K562 (cell line): Measurements from ENCODE around the gene TDG. TPM values are rescaled to one million over a fixed set of nuclear protein-coding genes. Genes with fewer than 3 reads are reported as not detected.

Experiments used
- ARHGAP35 ChIP-seq: fragments of 450-650 bp; IDR thresholded peaks from 2 replicates; pipeline ENCODE4 v1.6.1; 2018; ENCODE audit not compliant: partially characterized antibody
- ARID4B ChIP-seq: sonication (generic); formaldehyde crosslinking; IDR thresholded peaks from 2 replicates; pipeline ENCODE4 v1.8.0; 2022; ENCODE audit warnings: mild to moderate bottlenecking, missing genetic modification reagents
- FOXA3 ChIP-seq, 2 experiments: fragments of 450-650 bp in 1 of 2; sonication (generic) in 1 of 2; formaldehyde crosslinking; IDR thresholded peaks in 1 of 2; conservative IDR thresholded peaks in 1 of 2; 2 replicates each; pipeline versions ENCODE4 v1.4.0 to v1.8.0; 2020 to 2022; ENCODE audit warnings: mild to moderate bottlenecking in 2 of 2, missing genetic modification reagents in 1 of 2
- FOXP1 ChIP-seq: sonication (generic); formaldehyde crosslinking; IDR thresholded peaks from 2 replicates; pipeline ENCODE4 v1.8.0; 2022; ENCODE audit warnings: mild to moderate bottlenecking, missing genetic modification reagents
- MAX ChIP-seq: sonication (generic); formaldehyde crosslinking; IDR thresholded peaks from 2 replicates; pipeline ENCODE4 v1.9.0; 2022; ENCODE audit warnings: mild to moderate bottlenecking, missing genetic modification reagents
- SAP30 ChIP-seq: fragments of 200-600 bp; sonication (generic); IDR thresholded peaks from 2 replicates; pipeline ENCODE4 v1.6.1; 2012; ENCODE audit warnings: borderline replicate concordance, low read depth, mild to moderate bottlenecking, moderate library complexity, low read length, control low read depth, inconsistent platforms; ENCODE audit not compliant: insufficient read depth, poor library complexity, severe bottlenecking
- ZNF740 ChIP-seq, 3 experiments: fragments of 200-800 bp in 1 of 3; sonication (Bioruptor generic) in 1 of 3; sonication (generic) in 1 of 3; formaldehyde crosslinking in 1 of 3; IDR thresholded peaks; 2 replicates each; pipeline versions ENCODE4 v1.6.1 to v1.8.0; 2016 to 2022; ENCODE audit warnings: mild to moderate bottlenecking in 2 of 3, missing compliant biosample characterization in 2 of 3, missing genetic modification characterization in 2 of 3, missing genetic modification reagents in 1 of 3
- polyA plus RNA-seq, 8 experiments: library from polyadenylated mRNA; depleted of rRNA in 4 of 8; stranded (reverse) in 5 of 8; unstranded in 3 of 8; fragments of >200 nt; fragmentation: Nextera tagmentation in 2 of 8; fragmentation: Illumina TruSeq in 1 of 8; extraction: Ambion mirVana in 2 of 8; extraction: Trizol in 1 of 8; gene quantifications; 2 replicates each; pipeline versions ENCODE4 v1.2.1 to v1.2.3, GENCODE V29; 2011 to 2014; ENCODE audit warnings: inconsistent platforms in 1 of 8, missing spikeins in 1 of 8
- total RNA-seq, 7 experiments: library from RNA; depleted of rRNA in 6 of 7; stranded (reverse); fragments of >200 nt in 6 of 7; fragmentation: Illumina TruSeq in 2 of 7; extraction: Trizol in 2 of 7; gene quantifications; 2 replicates each; pipeline versions ENCODE4 v1.2.1 to v1.2.3, GENCODE V29; 2011 to 2021; ENCODE audit warnings: low replicate concordance in 1 of 7

Gene TDG
- total and polyA plus RNA-seq, 9 of the 15 experiments (the other 6 are each of a cell fraction or from before 2014, with no cell fraction given): 37.6 to 77.2 (median 64.0) TPM

- TF ChIP-seq MAX (CRISPR knock-in tag): peak; percentile 55
- TF ChIP-seq SAP30: peak; percentile 48
- peak; percentile 76 for TF ChIP-seq FOXP1 (CRISPR knock-in tag)
- TF ChIP-seq ARID4B (CRISPR knock-in tag): peak; percentile 34; the same call in 1 of the 2 replicates
- TF ChIP-seq FOXA3 (CRISPR knock-in tag; conservative IDR thresholded peaks at IDR 0.05 in 1 of 2, IDR thresholded peaks at IDR 0.05 in 1 of 2): 0 out of 4 replicates have a peak, but pooled peaks of 1 of the 2 experiments have one; percentile 31
- TF ChIP-seq ARHGAP35: no peak
- peak; percentile 67 for TF ChIP-seq ZNF740 (CRISPR knock-in tag; IDR thresholded peaks at IDR 0.05)
- TF ChIP-seq ZNF740 (tag; IDR thresholded peaks at IDR 0.05): no peak
Measured at GRCh38 chr12:103956509-103957027, 9.1 kb upstream of the TDG start (continued).
